Sigmoid colon (tissue), 7 donors: ENCODE data around the gene CARMIL1. TPM values are rescaled to one million over a fixed set of nuclear protein-coding genes. Genes with fewer than 3 reads are reported as not detected.

Experiments used
- DNase-seq: peaks from one replicate; pipeline ENCODE4 v3.0.0-alpha.2; 2019
- H3K27ac ChIP-seq, 4 donors: fragments of 200-600 bp; sonication (generic); one replicate each; pipeline ENCODE4 v1.5.1; 2016 to 2019; ENCODE audit warnings: mild to moderate bottlenecking in 1 of 4
- H3K27me3 ChIP-seq, 3 donors: fragments of 200-600 bp; sonication (generic); one replicate each; pipeline ENCODE4 v1.5.1; 2019; ENCODE audit warnings: mild to moderate bottlenecking in 1 of 3
- H3K36me3 ChIP-seq, 4 donors: fragments of 200-600 bp; sonication (generic); one replicate each; pipeline ENCODE4 v1.5.1; 2016 to 2019
- H3K4me1 ChIP-seq, 4 donors: fragments of 200-600 bp; sonication (generic); one replicate each; pipeline ENCODE4 v1.5.1; 2017 to 2019
- H3K4me3 ChIP-seq, 4 donors: fragments of 200-600 bp; sonication (generic); one replicate each; pipeline ENCODE4 v1.5.1; 2017 to 2019; ENCODE audit warnings: mild to moderate bottlenecking in 2 of 4, moderate library complexity in 1 of 4
- H3K9me3 ChIP-seq, 4 donors: fragments of 200-600 bp in 3 of 4; sonication (generic) in 3 of 4; one replicate each; pipeline versions ENCODE4 v1.5.1 to v1.6.1; 2013 to 2019
- CTCF ChIP-seq, 4 experiments: fragments of 450-650 bp in 3 of 4; fragments of 200-600 bp in 1 of 4; IDR thresholded peaks; one replicate each; pipeline ENCODE4 v1.5.1; 2016 to 2019; ENCODE audit warnings: antibody characterized with exemption in 4 of 4, mild to moderate bottlenecking in 3 of 4, moderate library complexity in 2 of 4
- EP300 ChIP-seq, 4 donors: sonication (generic); formaldehyde crosslinking; IDR thresholded peaks; one replicate each; pipeline ENCODE4 v1.6.1; 2017; ENCODE audit warnings: antibody characterized with exemption in 4 of 4
- POLR2A ChIP-seq, 2 donors: fragments of 450-650 bp; IDR thresholded peaks; one replicate each; pipeline ENCODE4 v1.6.1; 2016; ENCODE audit warnings: antibody characterized with exemption in 2 of 2, mild to moderate bottlenecking in 2 of 2, moderate library complexity in 2 of 2
- POLR2AphosphoS5 ChIP-seq, 4 donors: sonication (generic); formaldehyde crosslinking; IDR thresholded peaks; one replicate each; pipeline ENCODE4 v1.6.1; 2017; ENCODE audit warnings: antibody characterized with exemption in 4 of 4
- WGBS, 2 donors: extraction: QIAGEN DNeasy Blood & Tissue Kit; methylation state at CpG; one replicate each; pipeline ENCODE4 v1.1.7; 2013; 5-methylcytosine and 5-hydroxymethylcytosine counted together
- intact Hi-C: fragments of 100-400 bp; cut with DNase I; formaldehyde crosslinking; loops from one replicate; pipeline ENCODE4 v1.15.1; 2023
- polyA plus RNA-seq, 3 donors: library from polyadenylated mRNA; stranded (reverse); fragments of 200-250 nt; gene quantifications; one replicate each; pipeline ENCODE4 v1.2.3, GENCODE V29; 2013
- total RNA-seq, 4 donors: library from RNA; depleted of rRNA; stranded (reverse); fragments of >200 nt; gene quantifications; one replicate each; pipeline ENCODE4 v1.1.0, GENCODE V29; 2016
- donor health status: healthy with polysubstance abuse.
- donor health status: Bipolar disorder and iron deficiency.
- donor health status: healthy.

The CARMIL1 gene
- total and polyA plus RNA-seq, 7 donors: 3.4 to 24.0 (median 8.2) TPM

GRCh38 chr6:25645916-25646315, 366.7 kb downstream of the CARMIL1 start:
- Histone ChIP-seq H3K4me3 (no peak overlapping the region), H3K27ac (no peak overlapping the region), H3K36me3 (no peaks in the 10 kb centered on the region), H3K9me3 (no peaks in the 10 kb centered on the region), H3K4me1 (no peaks in the 10 kb centered on the region), H3K27me3 (peaks cover 0 to 6% (median 0%) of the 10 kb centered on the region in 3 donors)
- intact Hi-C loops: no loop called here
- no peak for DNase-seq
- TF ChIP-seq CTCF (IDR thresholded peaks at IDR 0.05) (no peak), POLR2A (IDR thresholded peaks at IDR 0.05) (no peak), POLR2AphosphoS5 (IDR thresholded peaks at IDR 0.05) (no peak), EP300 (IDR thresholded peaks at IDR 0.05) (no peak)
- WGBS, 2 donors: 62 to 68% methylated on average over 4 of the region's 4 CpGs

GRCh38 chr6:25649611-25650010, 370.4 kb downstream of the CARMIL1 start:
- peaks cover 0 to 33% (median 11%) of the 10 kb centered on the region in 3 donors for H3K27me3 ChIP-seq
- 33 to 57% methylated on average over 1 of the region's 1 CpG for WGBS, 2 donors
- TF ChIP-seq CTCF (IDR thresholded peaks at IDR 0.05) (no peak), POLR2AphosphoS5 (IDR thresholded peaks at IDR 0.05) (no peak), EP300 (IDR thresholded peaks at IDR 0.05) (no peak), POLR2A (IDR thresholded peaks at IDR 0.05) (no peak)

GRCh38 chr6:25652007-25652515, 372.9 kb downstream of the CARMIL1 start, which contains the start of gene SCGN:
TSS of gene SCGN (plus strand) at chr6:25652215. CDS start at chr6:25652404, 189 bp downstream.
- Histone ChIP-seq H3K36me3 (no peaks in the 10 kb centered on the region), H3K4me1 (no peaks in the 10 kb centered on the region), H3K9me3 (no peaks in the 10 kb centered on the region), H3K4me3 (no peak within 1 kb of the TSS), H3K27me3 (peaks cover 0 to 33% (median 11%) of the 10 kb centered on the region in 3 donors), H3K27ac (no peak within 1 kb of the TSS)
- 3 to 5% methylated on average over 35 of the region's 35 CpGs for WGBS, 2 donors
- intact Hi-C loops: no loop called here
- no peak for DNase-seq
- TF ChIP-seq EP300 (IDR thresholded peaks at IDR 0.05) (no peak), POLR2A (IDR thresholded peaks at IDR 0.05) (no peak), POLR2AphosphoS5 (IDR thresholded peaks at IDR 0.05) (no peak), CTCF (IDR thresholded peaks at IDR 0.05) (no peak)

More at GRCh38 chr6:25649611-25650010, 370.4 kb downstream of the CARMIL1 start:
- intact Hi-C loops: no loop called here
- no peaks in the 10 kb centered on the region for H3K36me3 ChIP-seq
- no peaks in the 10 kb centered on the region for H3K9me3 ChIP-seq
- H3K4me1 ChIP-seq: no peaks in the 10 kb centered on the region
- H3K4me3 ChIP-seq: no peak overlapping the region
- no peak for DNase-seq
- H3K27ac ChIP-seq: no peak overlapping the region

GRCh38 chr6:25655723-25656122, 376.5 kb downstream of the CARMIL1 start:
- DNase-seq: no peak
- no peak overlapping the region for H3K4me3 ChIP-seq
- H3K4me1 ChIP-seq: no peaks in the 10 kb centered on the region
- intact Hi-C loops: no loop called here
- H3K36me3 ChIP-seq: no peaks in the 10 kb centered on the region
- TF ChIP-seq POLR2A (IDR thresholded peaks at IDR 0.05): no peak
- TF ChIP-seq POLR2AphosphoS5 (IDR thresholded peaks at IDR 0.05): no peak
- no peak for TF ChIP-seq EP300 (IDR thresholded peaks at IDR 0.05)
- TF ChIP-seq CTCF (IDR thresholded peaks at IDR 0.05): no peak
- 58 to 71% methylated on average over 1 of the region's 1 CpG for WGBS, 2 donors
- no peaks in the 10 kb centered on the region for H3K9me3 ChIP-seq
- H3K27ac ChIP-seq: no peak overlapping the region
- peaks cover 0 to 29% (median 11%) of the 10 kb centered on the region in 3 donors for H3K27me3 ChIP-seq
